Keratinocyte (primary cell): ENCODE results near the gene MRFAP1. TPM values are rescaled to one million over a fixed set of nuclear protein-coding genes. Genes with fewer than 3 reads are reported as not detected.

Experiments used
- DNase-seq: peaks from one replicate; pipeline ENCODE4 v3.0.0-alpha.2; 2011; ENCODE audit warnings: low read depth, missing footprints, low spot score
- FAIRE-seq: peaks from 2 replicates; lab custom pipeline; 2011; peaks lifted over from hg19 to GRCh38; lab: Jason Lieb, UNC
- H2AFZ ChIP-seq: 2 replicates; pipeline ENCODE4 v1.6.0; 2012; ENCODE audit warnings: low read length, control low read depth, inconsistent platforms; ENCODE audit not compliant: control insufficient read depth
- H3K27ac ChIP-seq: 2 replicates; pipeline ENCODE4 v1.5.1; 2011; ENCODE audit warnings: low read length; ENCODE audit not compliant: control insufficient read depth, insufficient read depth
- H3K27me3 ChIP-seq: 3 replicates; pipeline ENCODE4 v1.6.0; 2011; ENCODE audit warnings: low read length; ENCODE audit not compliant: control insufficient read depth, insufficient read depth; ENCODE audit errors: extremely low read depth
- H3K36me3 ChIP-seq, 2 experiments: 2 replicates in 1 of 2; 3 replicates in 1 of 2; pipeline ENCODE4 v1.5.1; 2011; ENCODE audit warnings: low read length in 2 of 2, mild to moderate bottlenecking in 1 of 2; ENCODE audit not compliant: control insufficient read depth in 2 of 2, insufficient read depth in 2 of 2; ENCODE audit errors: extremely low read depth in 1 of 2
- H3K4me1 ChIP-seq: 3 replicates; pipeline ENCODE4 v1.5.1; 2011; ENCODE audit warnings: low read length; ENCODE audit not compliant: control insufficient read depth, insufficient read depth; ENCODE audit errors: extremely low read depth
- H3K4me2 ChIP-seq: 3 replicates; pipeline ENCODE4 v1.6.0; 2011; ENCODE audit warnings: low read depth, low read length; ENCODE audit not compliant: control insufficient read depth, insufficient read depth; ENCODE audit errors: extremely low read depth
- H3K4me3 ChIP-seq, 3 experiments: fragments of 200-600 bp in 1 of 3; sonication (generic) in 1 of 3; 2 replicates in 2 of 3; 3 replicates in 1 of 3; pipeline ENCODE4 v1.5.1; 2011 to 2016; ENCODE audit warnings: low read length in 3 of 3, mild to moderate bottlenecking in 3 of 3, control low read depth in 2 of 3, inconsistent platforms in 1 of 3, low read depth in 1 of 3, mixed read lengths in 1 of 3, mixed run types in 1 of 3, moderate library complexity in 1 of 3; ENCODE audit not compliant: control insufficient read depth in 2 of 3, insufficient read depth in 2 of 3; ENCODE audit errors: extremely low read depth in 1 of 3
- H3K79me2 ChIP-seq: 2 replicates; pipeline ENCODE4 v1.6.0; 2012; ENCODE audit warnings: low read length; ENCODE audit not compliant: control insufficient read depth, insufficient read depth
- H3K9ac ChIP-seq: 3 replicates; pipeline ENCODE4 v1.6.0; 2011; ENCODE audit warnings: low read length; ENCODE audit not compliant: control insufficient read depth, insufficient read depth; ENCODE audit errors: extremely low read depth
- H3K9me1 ChIP-seq: 3 replicates; pipeline ENCODE4 v1.6.0; 2011; ENCODE audit warnings: low read length; ENCODE audit not compliant: control insufficient read depth, insufficient read depth; ENCODE audit errors: extremely low read depth
- H3K9me3 ChIP-seq: 2 replicates; pipeline ENCODE4 v1.5.1; 2012; ENCODE audit warnings: low read depth, low read length; ENCODE audit not compliant: control insufficient read depth
- H4K20me1 ChIP-seq: 3 replicates; pipeline ENCODE4 v1.6.0; 2011; ENCODE audit warnings: low read length; ENCODE audit not compliant: control insufficient read depth, insufficient read depth; ENCODE audit errors: extremely low read depth
- CTCF ChIP-seq, 3 experiments: IDR thresholded peaks in 1 of 3; conservative IDR thresholded peaks in 1 of 3; optimal IDR thresholded peaks in 1 of 3; 2 replicates in 2 of 3; 3 replicates in 1 of 3; pipeline versions ENCODE3 to v1.5.1; 2011; ENCODE audit warnings: low read length in 3 of 3, mild to moderate bottlenecking in 3 of 3, moderate library complexity in 2 of 3, control low read depth in 1 of 3, inconsistent platforms in 1 of 3; ENCODE audit not compliant: insufficient read depth in 2 of 3; ENCODE audit errors: extremely low read depth in 1 of 3
- EZH2 ChIP-seq: IDR thresholded peaks from one replicate; pipeline ENCODE4 v1.6.1; 2012; ENCODE audit warnings: inconsistent platforms, mild to moderate bottlenecking, low read length, moderate library complexity
- dilution Hi-C: fragments of 300-500 bp; cut with MboI; formaldehyde crosslinking; loops from one replicate; pipeline ENCODE4 v1.7.0; 2020; ENCODE audit warnings: low sequenced_read_pairs; ENCODE audit not compliant: extremely low pct_ligation_motif_present
- polyA plus RNA-seq, 5 experiments: library from polyadenylated mRNA; depleted of rRNA in 3 of 5; stranded (reverse) in 3 of 5; stranded (forward) in 1 of 5; unstranded in 1 of 5; fragments of >200 nt; gene quantifications; 1 replicate in 1 of 5; 2 replicates in 3 of 5; 3 replicates in 1 of 5; pipeline versions ENCODE4 v1.2.1 to v1.2.3, GENCODE V29; 2011 to 2012; ENCODE audit warnings: missing spikeins in 2 of 5, low read depth in 1 of 5, low replicate concordance in 1 of 5

MRFAP1 gene
- polyA plus RNA-seq, 1 donor (not counting 4 experiments of a cell fraction or from before 2014, with no cell fraction given), result 275 TPM

- Histone ChIP-seq H3K4me1 (peaks cover 21% of the 10 kb centered on the region), H2AFZ (peak overlapping the region; percentile 16)
- DNase-seq, result no peak
Observed at GRCh38 chr4:6674500-6675149, 34.1 kb downstream of the MRFAP1 start.

GRCh38 chr4:6676722-6677558, 36.5 kb downstream of the MRFAP1 start:
- Histone ChIP-seq H3K4me1 (peaks cover 21% of the 10 kb centered on the region), H3K27me3 (no peaks in the 10 kb centered on the region), H3K9me1 (no peaks in the 10 kb centered on the region), H3K27ac (no peak overlapping the region), H3K36me3 (peaks cover 5 to 13% of the 10 kb centered on the region in 2 experiments), H3K9me3 (no peaks in the 10 kb centered on the region), H3K79me2 (peaks cover 24% of the 10 kb centered on the region), H3K4me3 (no peak overlapping the region), H4K20me1 (peaks cover 4% of the 10 kb centered on the region), H3K9ac (no peak overlapping the region), H3K4me2 (peak overlapping the region; percentile 28), H2AFZ (no peak overlapping the region)
- dilution Hi-C loops, result no loop called here
- TF ChIP-seq CTCF (optimal IDR thresholded peaks at IDR 0.05 in 1 of 3, IDR thresholded peaks at IDR 0.05 in 1 of 3, conservative IDR thresholded peaks at IDR 0.05 in 1 of 3; ENCODE audit: extremely low read depth in 1 of 3, insufficient read depth in 2 of 3, low read length in 3 of 3) (no peak), EZH2 (no peak)
- DNase-seq (no peak), FAIRE-seq (no peak)

More at GRCh38 chr4:6674500-6675149, 34.1 kb downstream of the MRFAP1 start:
- peaks cover 24% of the 10 kb centered on the region for H3K79me2 ChIP-seq
- dilution Hi-C loops, result no loop called here
- peaks cover 5 to 13% of the 10 kb centered on the region in 2 experiments for H3K36me3 ChIP-seq
- peak overlapping the region; percentile 47 for H3K27ac ChIP-seq
- H3K9ac ChIP-seq, result peak overlapping the region; percentile 73
- peak overlapping the region; percentile 96 for H3K4me2 ChIP-seq
- H4K20me1 ChIP-seq, result peaks cover 4% of the 10 kb centered on the region
- H3K27me3 ChIP-seq, result no peaks in the 10 kb centered on the region
- H3K9me3 ChIP-seq, result no peaks in the 10 kb centered on the region
- TF ChIP-seq EZH2 (no peak), CTCF (optimal IDR thresholded peaks at IDR 0.05 in 1 of 3, IDR thresholded peaks at IDR 0.05 in 1 of 3, conservative IDR thresholded peaks at IDR 0.05 in 1 of 3; ENCODE audit: extremely low read depth in 1 of 3, insufficient read depth in 2 of 3, low read length in 3 of 3) (peak; percentile 63 to 90 (median 75))
- H3K4me3 ChIP-seq, result peak overlapping the region; percentile 67 to 77 (median 71)
- H3K9me1 ChIP-seq, result no peaks in the 10 kb centered on the region
- FAIRE-seq, result peak; percentile 92
